OCI-LY3 (cell line): Measurements from ENCODE around the gene KIAA1210.

Source experiments
- EZH2phosphoT487 ChIP-seq: fragments of 200-600 bp; shearing (Covaris generic); IDR thresholded peaks from 2 replicates; pipeline ENCODE4 v1.6.1; 2018; ENCODE audit warnings: antibody characterized with exemption, mixed run types, low read depth
- TF ChIP-seq, protein P1 (sequence below): fragments of 200-600, 300-600 bp; sonication (generic); IDR thresholded peaks from 2 replicates; pipeline ENCODE4 v1.5.1; 2014; ENCODE audit warnings: antibody characterized with exemption, low read length, low read depth

DNA sequence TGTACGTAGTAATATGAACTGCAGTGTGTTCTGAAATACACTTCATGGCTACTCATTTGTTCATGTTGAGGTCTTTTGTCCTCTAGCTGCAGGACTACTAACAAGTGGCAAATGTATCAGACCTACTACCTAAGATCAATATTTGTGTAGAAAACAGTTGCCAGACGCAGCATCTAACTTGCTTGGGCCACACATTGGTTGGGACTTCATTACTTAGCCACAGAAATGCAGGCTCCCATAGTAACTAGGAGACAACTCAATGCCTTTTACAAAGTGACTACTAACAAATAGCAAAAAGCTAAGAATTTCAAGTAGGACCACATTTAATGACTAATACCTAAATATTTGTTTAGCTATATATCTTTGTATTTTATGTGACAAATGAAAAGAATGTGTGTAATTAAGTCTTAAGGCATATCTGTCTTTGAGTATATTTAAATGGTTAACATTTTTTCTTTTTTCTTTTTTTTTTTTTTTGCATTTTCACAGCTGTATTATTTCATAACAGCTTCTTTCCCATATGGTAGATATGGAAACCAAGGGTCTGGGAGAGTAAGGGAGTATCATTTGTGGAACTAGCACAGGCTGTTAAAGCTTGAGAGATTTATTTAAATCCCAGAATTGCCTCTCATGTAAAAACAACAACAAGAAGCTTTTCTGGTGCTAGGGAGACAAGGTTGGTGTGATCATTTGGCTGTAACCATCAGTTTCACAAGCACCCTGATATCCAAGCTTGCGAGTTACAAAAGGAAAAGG is 52.2 kb downstream of the KIAA1210 start:
- TF ChIP-seq, protein P1, sequence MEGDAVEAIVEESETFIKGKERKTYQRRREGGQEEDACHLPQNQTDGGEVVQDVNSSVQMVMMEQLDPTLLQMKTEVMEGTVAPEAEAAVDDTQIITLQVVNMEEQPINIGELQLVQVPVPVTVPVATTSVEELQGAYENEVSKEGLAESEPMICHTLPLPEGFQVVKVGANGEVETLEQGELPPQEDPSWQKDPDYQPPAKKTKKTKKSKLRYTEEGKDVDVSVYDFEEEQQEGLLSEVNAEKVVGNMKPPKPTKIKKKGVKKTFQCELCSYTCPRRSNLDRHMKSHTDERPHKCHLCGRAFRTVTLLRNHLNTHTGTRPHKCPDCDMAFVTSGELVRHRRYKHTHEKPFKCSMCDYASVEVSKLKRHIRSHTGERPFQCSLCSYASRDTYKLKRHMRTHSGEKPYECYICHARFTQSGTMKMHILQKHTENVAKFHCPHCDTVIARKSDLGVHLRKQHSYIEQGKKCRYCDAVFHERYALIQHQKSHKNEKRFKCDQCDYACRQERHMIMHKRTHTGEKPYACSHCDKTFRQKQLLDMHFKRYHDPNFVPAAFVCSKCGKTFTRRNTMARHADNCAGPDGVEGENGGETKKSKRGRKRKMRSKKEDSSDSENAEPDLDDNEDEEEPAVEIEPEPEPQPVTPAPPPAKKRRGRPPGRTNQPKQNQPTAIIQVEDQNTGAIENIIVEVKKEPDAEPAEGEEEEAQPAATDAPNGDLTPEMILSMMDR, result no peak
- TF ChIP-seq EZH2phosphoT487, result no peak
